GM12801 (cell line): ENCODE measurements around the gene PRSS57.

Experiments used
- TF ChIP-seq, protein P1 (sequence below): IDR thresholded peaks from one replicate; pipeline ENCODE4 v1.5.1; 2011; ENCODE audit warnings: control low read depth; ENCODE audit not compliant: insufficient read length; ENCODE audit errors: extremely low read depth

PRSS57 gene

DNA sequence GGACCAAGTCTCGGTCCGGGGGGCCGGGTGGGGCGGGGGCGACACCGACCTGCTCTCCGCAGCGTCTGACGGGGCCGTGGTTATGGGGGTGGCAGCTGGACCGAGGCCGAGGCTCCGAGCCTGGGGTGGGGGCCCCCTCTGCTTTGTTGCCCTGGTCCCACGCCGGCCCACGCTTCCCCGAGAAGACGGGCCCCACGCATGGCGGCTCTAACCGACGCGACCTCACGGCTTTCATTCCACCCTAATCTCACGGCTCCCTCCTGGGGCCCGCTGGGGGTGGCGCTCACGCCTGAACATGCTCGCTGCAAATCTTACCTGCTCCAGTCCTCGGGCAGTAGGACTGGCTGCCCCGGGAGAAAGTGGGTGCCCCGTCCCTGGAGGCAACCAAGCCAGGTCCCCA, 40.9 kb upstream of the PRSS57 start:
- TF ChIP-seq, protein P1, sequence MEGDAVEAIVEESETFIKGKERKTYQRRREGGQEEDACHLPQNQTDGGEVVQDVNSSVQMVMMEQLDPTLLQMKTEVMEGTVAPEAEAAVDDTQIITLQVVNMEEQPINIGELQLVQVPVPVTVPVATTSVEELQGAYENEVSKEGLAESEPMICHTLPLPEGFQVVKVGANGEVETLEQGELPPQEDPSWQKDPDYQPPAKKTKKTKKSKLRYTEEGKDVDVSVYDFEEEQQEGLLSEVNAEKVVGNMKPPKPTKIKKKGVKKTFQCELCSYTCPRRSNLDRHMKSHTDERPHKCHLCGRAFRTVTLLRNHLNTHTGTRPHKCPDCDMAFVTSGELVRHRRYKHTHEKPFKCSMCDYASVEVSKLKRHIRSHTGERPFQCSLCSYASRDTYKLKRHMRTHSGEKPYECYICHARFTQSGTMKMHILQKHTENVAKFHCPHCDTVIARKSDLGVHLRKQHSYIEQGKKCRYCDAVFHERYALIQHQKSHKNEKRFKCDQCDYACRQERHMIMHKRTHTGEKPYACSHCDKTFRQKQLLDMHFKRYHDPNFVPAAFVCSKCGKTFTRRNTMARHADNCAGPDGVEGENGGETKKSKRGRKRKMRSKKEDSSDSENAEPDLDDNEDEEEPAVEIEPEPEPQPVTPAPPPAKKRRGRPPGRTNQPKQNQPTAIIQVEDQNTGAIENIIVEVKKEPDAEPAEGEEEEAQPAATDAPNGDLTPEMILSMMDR = no peak

DNA sequence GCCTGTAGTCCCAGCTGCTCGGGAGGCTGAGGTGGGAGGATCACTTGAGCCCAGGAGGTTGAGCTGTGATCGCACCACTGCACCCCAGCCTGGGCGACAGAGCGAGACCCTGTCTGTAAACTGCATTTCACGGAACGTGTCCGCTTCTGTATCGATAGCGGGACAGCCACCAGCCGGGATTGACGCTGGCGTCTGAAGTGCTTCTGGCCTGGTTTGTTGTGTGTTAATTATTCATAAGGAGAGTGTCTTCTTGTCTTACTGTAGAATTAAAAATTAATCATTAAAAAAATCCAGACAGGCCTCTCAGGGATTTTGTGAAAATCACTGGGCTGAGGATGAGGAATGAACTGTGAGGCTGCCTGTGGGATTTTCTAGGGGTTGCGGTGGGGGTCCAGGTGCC, 39.5 kb upstream of the PRSS57 start:
- TF ChIP-seq, protein P1 = no peak

DNA sequence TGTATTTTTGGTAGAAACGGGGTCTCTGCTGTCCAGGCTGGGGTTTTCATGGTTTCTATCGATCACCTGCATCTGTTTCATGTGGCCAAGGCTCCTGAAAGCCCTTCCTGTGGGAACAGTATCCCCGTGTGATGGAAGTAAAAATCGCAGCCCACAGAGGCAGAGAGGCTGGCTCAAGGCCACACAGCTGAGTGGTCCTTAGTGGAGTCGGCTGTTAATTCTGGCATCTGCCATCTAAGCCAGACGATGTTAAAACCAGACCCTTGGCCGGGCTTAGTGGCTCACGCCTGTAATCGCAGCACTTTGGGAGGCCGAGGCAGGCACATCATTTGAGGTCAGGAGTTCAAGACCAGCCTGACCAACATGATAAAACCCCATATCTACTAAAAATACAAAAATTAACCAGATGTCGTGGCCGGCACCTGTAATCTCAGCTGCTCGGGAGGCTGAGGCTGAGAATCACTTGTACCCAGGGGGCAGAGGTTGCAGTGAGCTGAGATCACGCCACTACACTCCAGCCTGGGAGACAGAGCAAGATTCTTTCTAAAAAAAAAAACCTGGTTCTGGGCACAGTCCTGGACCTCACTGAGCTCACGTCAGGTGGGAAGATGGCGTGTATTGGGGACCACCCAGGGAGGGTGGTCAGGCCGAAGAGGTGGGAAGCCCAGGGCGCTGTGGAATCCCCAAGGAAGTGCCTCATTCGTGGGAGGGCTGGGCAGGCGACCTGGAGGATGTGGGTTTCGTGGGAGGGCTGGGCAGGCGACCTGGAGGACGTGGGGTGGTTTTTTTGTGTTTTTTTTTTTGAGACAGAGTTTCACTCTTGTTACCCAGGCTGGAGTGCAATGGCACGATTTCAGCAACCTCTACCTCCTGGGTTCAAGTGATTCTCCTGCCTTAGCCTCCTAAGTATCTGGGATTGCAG, 37.2 kb upstream of the PRSS57 start:
- TF ChIP-seq, protein P1 = no peak

DNA sequence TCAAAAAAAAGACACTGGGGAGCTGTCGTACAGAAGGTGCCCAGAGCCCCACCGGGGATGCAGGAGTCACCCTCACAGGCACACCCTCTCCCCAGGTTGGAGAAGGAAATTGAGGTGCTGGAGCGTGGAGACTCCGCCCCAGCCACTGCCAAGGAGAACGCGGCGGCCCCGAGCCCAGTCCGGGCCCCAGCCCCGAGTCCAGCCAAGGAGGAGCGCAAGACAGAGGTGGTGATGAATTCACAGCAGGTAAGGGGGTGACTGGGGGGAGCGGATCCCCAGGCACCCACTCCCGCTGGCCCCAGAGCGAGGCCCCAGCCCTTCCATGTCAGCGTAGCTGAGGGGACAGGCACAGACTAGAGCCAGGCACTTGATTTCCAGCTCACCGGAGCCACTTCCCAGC, 35.7 kb upstream of the PRSS57 start:
- TF ChIP-seq, protein P1 = no peak

DNA sequence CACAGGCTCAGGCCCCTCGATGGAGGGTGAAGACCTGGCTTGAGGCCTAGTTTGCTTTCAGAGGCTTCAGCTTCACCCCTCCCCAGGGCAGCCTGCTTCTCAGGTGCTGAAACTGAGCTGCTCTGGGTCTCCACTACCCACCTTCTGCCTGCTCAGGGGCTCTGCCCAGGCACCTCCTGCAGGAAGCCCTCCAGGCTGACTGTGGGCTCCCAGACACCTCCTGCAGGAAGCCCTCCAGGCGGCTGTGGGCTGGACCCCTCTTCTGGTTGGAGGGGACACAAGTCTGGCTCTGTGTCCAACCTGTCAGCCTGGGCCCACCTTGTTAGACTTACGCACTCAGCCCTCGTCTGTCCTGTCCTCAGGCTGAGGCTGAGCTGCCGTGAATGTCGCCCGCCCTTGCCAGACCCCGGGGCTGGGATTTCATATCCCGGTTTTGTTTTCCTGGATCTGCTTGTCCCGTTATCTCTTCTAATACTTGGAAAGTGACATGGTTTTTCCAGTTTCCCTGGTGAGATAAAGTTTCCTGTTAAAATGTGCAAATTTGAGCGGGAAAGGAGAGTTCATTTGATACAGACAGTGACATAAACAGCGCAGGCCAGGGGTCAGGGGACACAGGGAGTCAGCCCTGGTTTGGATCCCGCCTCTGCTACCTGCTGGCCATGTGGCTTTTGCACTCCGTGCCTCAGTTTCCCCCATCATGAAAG, 34.9 kb upstream of the PRSS57 start:
- TF ChIP-seq, protein P1 = no peak

DNA sequence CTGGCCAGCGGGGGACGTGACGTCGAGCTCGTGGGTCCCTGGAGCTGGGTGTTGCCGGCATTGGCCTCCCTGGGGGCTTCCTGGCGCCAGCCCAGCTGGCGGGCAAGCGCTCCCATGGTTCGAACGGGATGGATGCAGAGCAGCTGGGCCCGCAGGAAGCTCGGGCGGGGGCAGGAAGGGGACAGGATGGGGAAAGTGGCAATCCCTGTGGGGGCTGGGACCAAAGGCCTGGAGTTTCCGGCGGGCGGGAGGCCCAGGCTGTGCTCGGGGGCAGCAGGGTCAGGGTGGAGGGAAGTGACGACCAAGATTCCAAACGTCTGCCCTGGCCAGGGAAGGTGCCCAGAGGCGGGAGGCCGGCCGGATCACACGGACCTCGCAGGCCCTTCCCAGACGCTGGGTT, 32.8 kb upstream of the PRSS57 start:
- TF ChIP-seq, protein P1 = no peak

DNA sequence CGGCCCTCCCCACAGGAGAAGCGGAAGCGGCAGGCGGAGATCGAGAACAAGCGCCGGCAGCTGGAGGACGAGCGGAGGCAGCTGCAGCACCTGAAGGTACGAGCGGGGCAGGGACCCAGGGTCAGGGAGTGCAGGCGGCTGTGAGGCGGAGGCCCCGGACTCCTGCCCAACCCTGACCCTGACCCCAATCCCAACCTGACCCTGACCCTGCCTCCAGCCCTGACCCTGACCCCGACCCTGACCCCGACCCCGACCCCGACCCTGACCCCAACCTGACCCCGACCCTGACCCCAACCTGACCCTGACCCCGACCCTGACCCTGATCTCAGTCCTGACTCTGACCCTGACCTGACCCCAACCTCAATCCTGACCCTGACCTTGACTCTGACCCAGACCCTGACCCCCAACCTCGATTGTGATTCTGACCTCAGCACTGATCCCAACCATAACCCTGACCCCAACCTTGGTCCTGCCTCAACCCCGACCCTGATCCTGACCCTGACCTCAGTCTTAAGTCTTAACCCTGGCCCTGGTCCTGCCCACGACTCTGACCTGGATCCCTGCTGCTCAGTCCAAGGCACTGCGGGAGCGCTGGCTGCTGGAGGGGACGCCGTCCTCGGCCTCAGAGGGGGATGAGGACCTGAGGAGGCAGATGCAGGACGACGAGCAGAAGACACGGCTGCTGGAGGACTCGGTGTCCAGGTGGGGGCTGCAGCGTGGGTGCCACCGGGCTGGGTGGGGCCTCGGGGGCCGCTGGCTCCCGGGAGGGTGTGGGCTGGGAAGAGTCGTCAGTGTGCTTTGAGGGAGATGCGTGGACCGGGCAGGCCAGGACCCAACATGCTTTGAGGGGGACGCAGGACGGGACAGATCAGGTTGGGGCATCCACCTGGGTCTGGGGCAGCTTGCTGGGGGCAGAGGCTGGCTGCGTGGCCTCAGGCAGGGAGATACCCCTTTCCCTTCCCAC, 32.0 kb upstream of the PRSS57 start:
- TF ChIP-seq, protein P1 = no peak
